Peyer's patch (tissue), 4 donors: ENCODE data around the gene ARHGAP21.

Experiments used
- POLR2A ChIP-seq, 2 donors: fragments of 450-650 bp; IDR thresholded peaks; one replicate each; pipeline ENCODE4 v1.5.1; 2017; ENCODE audit warnings: antibody characterized with exemption in 2 of 2, mild to moderate bottlenecking in 2 of 2, moderate library complexity in 2 of 2
- TF ChIP-seq, protein P1 (sequence below), 6 experiments: fragments of 450-650 bp in 4 of 6; fragments of 200-600 bp in 2 of 6; sonication (generic) in 1 of 6; IDR thresholded peaks; one replicate each; pipeline ENCODE4 v1.5.1; 2017 to 2019; ENCODE audit warnings: antibody characterized with exemption in 6 of 6, mild to moderate bottlenecking in 3 of 6, moderate library complexity in 1 of 6

GRCh38 chr10:24759672-24760071 lies 36.0 kb upstream of the ARHGAP21 start:
- TF ChIP-seq, protein P1, sequence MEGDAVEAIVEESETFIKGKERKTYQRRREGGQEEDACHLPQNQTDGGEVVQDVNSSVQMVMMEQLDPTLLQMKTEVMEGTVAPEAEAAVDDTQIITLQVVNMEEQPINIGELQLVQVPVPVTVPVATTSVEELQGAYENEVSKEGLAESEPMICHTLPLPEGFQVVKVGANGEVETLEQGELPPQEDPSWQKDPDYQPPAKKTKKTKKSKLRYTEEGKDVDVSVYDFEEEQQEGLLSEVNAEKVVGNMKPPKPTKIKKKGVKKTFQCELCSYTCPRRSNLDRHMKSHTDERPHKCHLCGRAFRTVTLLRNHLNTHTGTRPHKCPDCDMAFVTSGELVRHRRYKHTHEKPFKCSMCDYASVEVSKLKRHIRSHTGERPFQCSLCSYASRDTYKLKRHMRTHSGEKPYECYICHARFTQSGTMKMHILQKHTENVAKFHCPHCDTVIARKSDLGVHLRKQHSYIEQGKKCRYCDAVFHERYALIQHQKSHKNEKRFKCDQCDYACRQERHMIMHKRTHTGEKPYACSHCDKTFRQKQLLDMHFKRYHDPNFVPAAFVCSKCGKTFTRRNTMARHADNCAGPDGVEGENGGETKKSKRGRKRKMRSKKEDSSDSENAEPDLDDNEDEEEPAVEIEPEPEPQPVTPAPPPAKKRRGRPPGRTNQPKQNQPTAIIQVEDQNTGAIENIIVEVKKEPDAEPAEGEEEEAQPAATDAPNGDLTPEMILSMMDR (IDR thresholded peaks at IDR 0.05) = no peak
- TF ChIP-seq POLR2A (IDR thresholded peaks at IDR 0.05) = no peak
